Dedifferentiated amniotic fluid mesenchymal stem cell (primary cell): ENCODE measurements around the gene KDM6B.

Source experiments
- DNase-seq: peaks from one replicate; pipeline ENCODE4 v3.0.0-alpha.2; 2016; ENCODE audit errors: extremely low spot score

The KDM6B gene

GRCh38 chr17:7820231-7820630 is 13.8 kb upstream of the KDM6B start:
- no peak for DNase-seq

GRCh38 chr17:7822126-7822525 is 11.9 kb upstream of the KDM6B start:
- no peak for DNase-seq

DNA sequence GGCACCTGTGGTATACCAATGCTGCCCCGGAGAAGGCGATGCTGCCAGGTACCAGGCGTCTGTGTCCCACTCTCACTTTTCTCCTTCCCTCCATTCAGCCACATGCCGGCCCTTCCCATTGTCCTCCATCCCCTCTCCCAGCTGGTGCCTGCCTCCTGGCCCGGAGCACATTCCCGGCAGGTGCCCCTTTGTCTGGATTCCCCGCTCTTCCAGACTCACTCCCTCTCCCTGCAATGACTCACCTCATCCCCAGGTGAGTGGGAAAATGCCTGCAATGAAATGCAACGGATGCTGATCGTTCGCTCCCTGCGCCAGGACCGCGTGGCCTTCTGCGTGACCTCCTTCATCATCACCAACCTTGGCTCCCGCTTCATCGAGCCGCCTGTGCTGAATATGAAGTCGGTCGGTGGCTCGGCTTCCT is 10.4 kb upstream of the KDM6B start:
- DNase-seq, result no peak

DNA sequence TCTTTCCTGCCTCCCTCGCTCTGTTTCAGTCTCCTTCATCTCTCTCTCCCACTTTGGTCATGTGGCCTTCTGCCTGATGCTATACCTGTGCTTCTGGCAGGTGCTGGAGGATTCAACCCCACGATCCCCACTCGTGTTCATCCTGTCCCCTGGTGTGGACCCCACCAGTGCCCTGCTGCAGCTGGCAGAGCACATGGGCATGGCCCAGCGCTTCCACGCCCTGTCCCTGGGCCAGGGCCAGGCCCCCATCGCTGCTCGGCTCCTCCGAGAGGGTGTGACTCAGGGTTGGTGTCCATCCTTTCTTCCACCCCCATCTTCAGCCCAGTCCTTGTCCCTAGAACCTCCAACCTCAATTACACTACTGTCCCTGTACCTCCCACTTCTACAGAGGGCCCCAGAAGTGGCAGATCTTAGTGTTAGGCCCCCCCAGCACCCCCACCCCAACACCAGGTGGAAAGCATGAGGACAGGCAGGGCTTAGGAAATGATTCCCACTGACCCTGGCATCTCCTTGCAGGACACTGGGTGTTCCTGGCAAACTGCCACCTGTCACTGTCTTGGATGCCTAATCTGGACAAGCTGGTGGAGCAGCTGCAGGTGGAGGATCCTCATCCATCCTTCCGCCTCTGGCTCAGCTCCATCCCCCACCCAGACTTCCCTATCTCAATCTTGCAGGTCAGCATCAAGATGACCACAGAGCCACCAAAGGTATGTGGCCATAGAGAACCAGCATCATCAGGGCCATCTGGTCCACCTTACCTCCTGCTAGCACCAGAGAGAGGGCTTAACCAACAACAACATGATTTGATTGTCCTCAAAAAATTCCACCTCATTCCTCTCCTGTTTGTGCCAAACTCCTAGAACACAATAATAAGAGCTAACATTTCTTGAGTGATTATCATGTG is 9.7 kb upstream of the KDM6B start:
- no peak for DNase-seq

DNA sequence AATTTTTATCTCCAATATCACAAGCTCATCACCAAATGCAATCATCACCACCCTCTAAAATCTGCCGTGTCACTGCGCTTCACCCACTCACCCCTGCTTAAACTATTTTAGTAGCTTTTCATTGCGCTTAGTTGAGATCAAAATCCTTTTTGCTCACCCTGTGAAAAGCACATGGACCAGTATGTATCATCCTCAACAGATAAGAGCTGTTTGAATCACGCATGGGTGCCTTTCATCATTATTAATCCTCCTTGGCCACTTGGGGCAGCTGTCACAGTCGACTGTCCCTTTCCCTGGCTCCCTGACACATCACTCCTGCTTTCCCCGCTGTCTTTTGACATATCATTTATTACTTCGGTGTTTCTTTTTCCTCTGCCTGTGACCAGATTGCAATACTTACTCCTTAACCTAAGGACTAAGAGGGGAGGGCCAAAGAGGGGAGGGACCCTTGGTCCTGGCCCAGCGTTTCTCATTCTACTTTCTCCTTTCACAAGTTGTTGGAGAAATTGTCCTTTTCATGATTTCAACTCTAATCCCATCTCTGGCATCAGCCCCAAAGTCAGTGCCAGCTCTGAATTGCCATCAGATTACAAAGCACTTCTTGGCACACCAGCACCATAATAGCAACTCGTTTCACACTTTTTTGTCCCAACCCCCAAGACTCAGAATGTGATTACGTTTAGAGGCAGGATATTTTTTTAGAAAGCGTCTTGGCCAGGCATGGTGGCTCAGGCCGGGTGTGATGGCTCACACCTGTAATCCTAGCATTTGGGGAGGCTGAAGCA is 8.6 kb upstream of the KDM6B start:
- DNase-seq, result peak; percentile 21

- no peak for DNase-seq
Observed at GRCh38 chr17:7830616-7831015, 3.4 kb upstream of the KDM6B start.

- DNase-seq, result no peak
Observed at GRCh38 chr17:7831233-7831632, 2.8 kb upstream of the KDM6B start.

- no peak for DNase-seq
Observed at GRCh38 chr17:7832431-7832830, 1.6 kb upstream of the KDM6B start.

GRCh38 chr17:7833011-7833794 is 814 bp upstream of the KDM6B start:
- DNase-seq, result no peak

GRCh38 chr17:7834542-7834956 is 532 bp downstream of the KDM6B start:
- no peak for DNase-seq

- DNase-seq, result peak; percentile 98
Observed at GRCh38 chr17:7834957-7835813, 1.2 kb downstream of the KDM6B start.

DNA sequence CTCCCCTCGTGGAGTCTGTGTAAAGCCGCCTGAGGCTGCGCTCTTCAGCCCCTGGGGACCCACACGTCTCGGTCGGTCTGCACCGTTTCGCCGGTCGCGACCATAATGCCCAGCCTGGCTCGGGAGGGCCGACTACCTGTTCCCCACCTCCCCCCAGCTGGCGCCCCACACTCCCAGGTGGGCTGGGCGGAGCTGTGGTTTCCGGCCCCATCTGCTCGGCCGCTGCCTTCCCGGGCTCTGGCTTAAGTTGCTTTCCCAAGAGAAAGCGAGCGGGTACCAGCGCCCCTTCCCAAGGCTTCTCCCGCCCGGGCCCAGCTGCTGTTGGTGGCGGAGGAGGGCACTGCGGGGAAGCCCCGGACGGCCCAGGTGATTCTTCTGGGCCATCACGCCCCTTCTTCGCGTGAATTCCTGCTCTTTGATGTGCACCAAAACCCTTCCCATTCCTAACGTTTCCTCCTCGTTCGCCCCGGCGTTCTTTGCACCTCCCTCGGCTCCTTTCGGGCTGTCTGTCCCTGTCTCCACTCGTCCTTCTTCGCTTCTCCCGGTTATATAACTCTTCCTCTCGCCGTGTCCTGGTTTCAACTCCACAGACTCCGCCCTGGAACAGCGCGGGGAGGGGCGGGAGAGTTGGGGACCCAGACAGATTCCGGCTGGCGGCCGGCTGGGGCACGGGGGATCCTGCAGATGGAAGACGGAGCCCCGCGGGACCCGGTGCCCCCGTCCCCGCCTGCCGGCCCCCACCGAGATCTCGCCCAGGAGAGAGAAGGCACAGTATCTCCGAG is 2.0 kb downstream of the KDM6B start:
- peak; percentile 70 for DNase-seq

DNA sequence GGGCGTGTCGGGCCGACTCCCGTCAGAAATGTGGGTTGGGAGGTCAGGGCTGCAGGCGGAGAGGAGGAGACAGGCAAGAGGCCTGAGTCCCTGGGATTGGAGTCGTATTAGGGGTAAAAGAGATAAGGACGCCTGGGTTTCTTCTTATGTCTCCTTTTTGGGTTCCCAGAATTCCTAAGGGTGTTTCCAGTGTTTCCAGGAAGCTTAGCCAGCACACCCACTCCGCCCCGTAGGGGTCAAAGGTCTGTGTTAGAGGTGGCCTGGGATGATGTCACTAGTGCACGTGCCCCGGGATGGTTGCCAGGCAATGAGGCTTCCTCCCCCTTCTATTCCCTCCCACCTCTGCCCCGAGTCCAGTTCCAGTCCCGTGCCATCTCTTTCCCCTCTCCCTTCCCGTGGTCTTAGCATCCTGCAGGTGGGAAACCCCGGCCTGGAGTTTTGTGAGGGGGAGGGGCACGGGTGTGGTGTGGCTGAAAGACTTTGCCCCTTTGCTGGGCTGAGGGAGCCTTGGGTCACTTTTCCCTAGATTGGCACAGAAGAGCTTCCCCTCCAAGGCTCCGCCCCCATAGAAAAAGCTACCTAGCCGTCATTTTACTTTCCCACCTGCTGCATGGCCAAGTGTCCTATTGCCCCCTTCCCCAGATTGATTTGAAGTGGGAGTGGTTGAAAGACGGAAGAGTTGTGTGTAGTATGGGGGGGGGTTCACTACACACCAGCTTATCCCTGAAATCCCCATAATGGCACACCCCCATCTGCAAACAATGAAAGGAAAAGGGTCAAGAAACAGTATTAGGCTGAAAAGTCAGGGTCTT is 2.8 kb downstream of the KDM6B start:
- DNase-seq, result peak; percentile 72

DNA sequence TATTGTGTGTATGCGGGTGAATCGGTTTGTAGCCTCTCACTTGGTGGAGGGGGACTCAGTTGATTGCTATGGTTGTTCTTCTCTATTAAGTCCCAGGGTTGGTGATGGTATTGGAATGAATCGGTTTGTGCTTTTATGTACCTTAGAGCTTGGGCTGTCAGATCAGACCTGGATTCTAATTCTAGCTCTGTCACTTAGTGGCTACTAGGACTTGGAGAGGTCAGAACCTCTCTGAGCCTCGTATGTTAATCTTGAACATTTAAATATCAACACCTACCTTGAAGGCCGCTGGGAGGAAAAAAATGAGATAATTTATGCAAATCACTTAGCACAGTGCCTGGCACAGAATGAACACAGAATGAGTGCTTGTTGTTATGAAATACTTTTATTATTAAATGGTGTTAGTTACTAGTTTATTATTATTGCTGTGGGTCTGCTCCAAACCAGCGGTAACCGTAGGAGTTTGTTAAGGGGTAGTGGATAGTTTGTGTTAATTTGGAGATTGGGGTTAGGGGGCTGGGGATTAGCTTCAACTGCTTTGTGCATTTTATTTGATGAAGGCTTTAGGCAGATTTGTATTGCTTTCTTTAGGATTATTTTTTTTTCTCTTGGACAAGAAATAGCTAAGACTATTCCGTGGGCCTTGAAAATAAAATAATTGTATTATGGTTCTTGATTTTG is 3.5 kb downstream of the KDM6B start:
- DNase-seq, result no peak

- peak; percentile 47 for DNase-seq
Observed at GRCh38 chr17:7838090-7839075, 4.4 kb downstream of the KDM6B start.

DNA sequence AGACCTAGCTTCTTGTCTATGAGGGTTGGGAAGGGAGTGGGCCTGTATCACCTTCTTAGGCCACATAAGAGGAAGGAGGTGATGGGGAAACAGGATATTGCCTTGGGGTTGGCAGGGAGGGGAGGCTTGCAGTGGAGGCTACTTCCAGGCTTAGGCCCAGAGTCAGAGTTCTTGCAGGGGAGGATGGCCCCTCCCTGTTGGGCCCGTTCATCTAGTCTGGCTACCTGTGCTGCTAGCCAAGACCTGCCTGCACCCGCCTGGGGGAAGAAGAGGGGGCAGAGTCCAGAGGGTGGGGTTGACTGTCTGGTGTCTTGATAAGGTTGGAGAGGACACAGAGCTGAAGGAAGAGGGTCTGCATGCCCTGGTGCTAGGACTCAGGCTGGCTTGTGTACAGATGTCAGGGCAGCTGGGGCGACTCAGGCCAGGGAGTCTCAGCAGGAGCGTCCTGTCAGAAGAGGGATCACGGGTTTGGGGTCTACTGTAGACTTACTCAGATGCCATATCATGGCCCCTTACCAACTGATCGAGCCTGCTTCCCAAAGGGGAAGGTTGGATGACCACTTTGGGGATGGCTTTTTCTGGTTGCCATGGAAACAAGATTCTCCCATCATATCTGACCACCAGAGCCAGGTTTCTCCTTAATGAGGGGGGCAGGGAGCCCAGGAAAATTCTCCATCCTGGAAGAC is 5.3 kb downstream of the KDM6B start:
- no peak for DNase-seq

GRCh38 chr17:7839876-7840261 is 5.9 kb downstream of the KDM6B start:
- no peak for DNase-seq
